ENCODE measurements around the gene PDK4.

DNA sequence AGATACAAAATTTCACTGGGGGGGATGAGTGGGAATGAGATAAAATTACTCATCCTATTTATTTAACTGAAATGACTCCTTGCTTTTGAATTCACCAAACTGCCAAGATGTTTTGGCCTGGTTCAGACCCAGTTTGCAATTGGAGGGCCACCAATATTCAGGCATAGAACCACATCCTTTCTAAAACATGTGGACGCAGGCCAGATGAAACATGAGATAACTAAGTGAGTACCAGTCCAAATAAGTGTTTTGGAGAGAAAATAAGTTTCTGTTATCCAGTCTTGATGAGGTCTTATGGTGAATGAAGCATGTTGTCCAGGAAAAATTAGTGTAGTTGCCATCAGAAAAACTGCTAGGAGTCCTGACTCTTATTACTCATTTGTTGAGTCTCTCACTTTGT, 36.3 kb upstream of the PDK4 start:
- no peak for TF ChIP-seq POLR2AphosphoS5 (IDR thresholded peaks at IDR 0.05; ENCODE audit: borderline replicate concordance, low read depth, low read length)
- no peak for TF ChIP-seq EZH2 (IDR thresholded peaks at IDR 0.05)
